Left colon (tissue), 2 donors: ENCODE measurements around the gene SATB1. TPM values are rescaled to one million over a fixed set of nuclear protein-coding genes. Genes with fewer than 3 reads are reported as not detected.

Source experiments
- ATAC-seq: fragments of 200-7000 bp; cut with Tn5 transposase; one replicate; pipeline ENCODE4 v1.9.1; 2020; ENCODE audit warnings: mild to moderate bottlenecking, moderate library complexity
- DNase-seq, 2 donors: peaks; one replicate each; pipeline ENCODE4 v3.0.0-alpha.2; 2020
- intact Hi-C, 2 donors: fragments of 100-400 bp; cut with DNase I in 1 of 2; cut with micrococcal nuclease in 1 of 2; formaldehyde crosslinking; loops; one replicate each; pipeline versions ENCODE4 v1.11.2 to v1.14.0; 2022; cut with DNase I, micrococcal nuclease
- total RNA-seq, 2 donors: library from RNA; stranded (reverse); fragmentation: NEBNext Ultra II Directional; extraction: Animal tissue kit (Norgen Biotek cat#: 25700); gene quantifications; one replicate each; pipeline ENCODE4 v1.2.1, GENCODE V29; 2021
- donor health status: DM: no; HTN: no; CAD: no.
- donor health status: DM: yes; HTN: yes; CAD: no.

SATB1 gene
- total RNA-seq, 2 donors from 2014 or later, result 27.2 to 38.3 TPM

DNA sequence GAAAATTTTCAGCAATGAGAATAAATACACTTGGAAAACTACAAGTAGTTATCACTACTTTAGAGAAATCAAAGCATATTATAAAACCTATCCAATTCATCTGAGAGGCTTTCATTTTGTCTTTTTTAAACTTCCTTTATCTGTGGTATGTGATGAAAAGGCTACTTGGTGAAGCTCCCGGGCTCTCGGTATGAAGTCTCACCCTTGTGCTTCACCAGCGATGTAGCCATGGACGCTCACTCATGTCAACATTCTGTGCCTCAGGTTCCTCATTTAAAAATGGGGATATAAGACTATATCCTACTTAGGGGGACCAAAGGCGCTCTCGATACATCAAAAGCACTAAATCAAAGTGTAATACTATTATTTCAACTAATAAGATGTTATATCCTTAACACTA, 14.9 kb downstream of the SATB1 start:
- no peak for DNase-seq
- ATAC-seq, result no peak
- intact Hi-C loops, result no loop called here

GRCh38 chr3:18409266-18409665, 15.9 kb downstream of the SATB1 start:
- intact Hi-C loops, result no loop called here
- DNase-seq, result no peak
- no peak for ATAC-seq

- DNase-seq (no peak), ATAC-seq (no peak)
- intact Hi-C loops, result no loop called here
Observed at GRCh38 chr3:18405141-18405540, 20.0 kb downstream of the SATB1 start.

DNA sequence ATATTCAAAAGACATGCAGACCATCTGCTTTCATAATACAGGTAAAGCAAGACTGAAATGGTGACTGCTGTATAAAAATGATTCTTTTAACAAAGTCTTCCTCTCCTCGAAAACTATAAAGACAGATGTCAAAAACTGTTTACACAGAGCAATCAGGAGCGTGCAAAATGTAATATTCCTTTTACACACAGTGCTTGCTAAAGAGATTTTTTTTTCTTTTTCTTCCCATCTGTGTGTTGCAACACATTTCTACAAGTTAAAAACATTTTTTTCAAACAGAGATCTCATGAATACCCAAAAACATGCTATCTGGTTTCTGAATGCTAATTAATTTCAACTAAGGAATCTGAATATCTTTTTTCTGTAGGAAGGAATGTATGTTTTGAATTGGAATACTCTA, 22.1 kb downstream of the SATB1 start:
- intact Hi-C loops, result no loop called here
- no peak for DNase-seq
- ATAC-seq, result no peak

DNA sequence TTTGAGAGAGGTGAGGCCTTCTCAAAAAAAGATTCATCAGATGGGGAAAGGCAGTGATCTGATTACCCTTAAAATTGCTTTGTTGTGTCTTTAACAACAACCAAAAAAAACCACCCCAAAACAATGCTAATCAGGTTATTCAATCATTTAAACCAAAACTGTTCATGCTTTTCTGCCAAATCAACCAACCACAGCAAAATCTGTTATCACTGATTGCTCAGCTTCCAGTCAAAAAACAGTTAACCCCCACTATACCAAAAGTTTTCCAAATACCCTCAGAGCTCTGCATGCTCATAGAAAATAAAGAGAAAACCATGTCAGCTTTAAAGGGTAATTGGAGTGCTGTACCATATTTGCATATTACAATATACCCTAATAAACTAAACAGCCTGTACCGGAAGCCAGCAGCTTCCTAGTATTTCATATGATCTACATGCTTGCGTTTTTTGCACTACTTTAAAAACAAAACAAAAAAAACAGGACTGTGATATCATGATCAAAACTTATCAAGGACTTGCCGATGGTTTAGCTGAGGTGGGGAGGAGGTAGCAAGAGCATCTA, 22.8 kb downstream of the SATB1 start:
- no peak for ATAC-seq
- intact Hi-C loops, result no loop called here
- DNase-seq, result no peak

DNA sequence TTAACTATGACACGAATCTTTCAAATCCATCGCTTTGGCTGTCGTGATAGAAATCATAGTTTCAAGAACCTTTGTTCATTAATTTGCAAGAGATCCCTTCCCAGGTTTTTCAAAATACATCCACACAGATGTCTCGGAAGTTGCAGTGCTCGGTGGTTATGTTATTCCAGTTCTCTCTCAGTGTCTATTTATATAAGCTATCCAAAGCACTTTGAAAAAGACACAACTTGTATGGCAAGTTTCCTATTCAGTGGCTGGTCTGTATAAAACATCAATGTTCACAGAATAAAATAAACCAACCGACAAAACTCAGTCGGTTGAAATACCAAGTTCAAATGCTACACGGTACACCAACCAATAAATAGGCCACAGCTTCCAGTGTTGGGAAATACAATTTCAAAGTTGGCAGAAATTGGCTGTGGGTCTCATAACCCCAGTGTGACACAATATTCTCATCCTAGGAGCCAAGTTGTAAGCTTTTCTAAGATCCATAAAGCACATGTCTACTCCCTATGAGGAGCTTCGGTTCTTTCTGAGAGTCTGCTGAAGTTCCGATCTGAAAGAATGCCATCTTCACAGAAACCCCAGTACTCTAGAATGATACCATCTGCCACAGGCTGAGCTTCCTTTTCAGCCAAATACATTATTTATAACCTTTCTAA, 23.7 kb downstream of the SATB1 start:
- no peak for ATAC-seq
- no peak for DNase-seq
- intact Hi-C loops, result no loop called here

- intact Hi-C loops, result no loop called here
- DNase-seq, result no peak
- no peak for ATAC-seq
Observed at GRCh38 chr3:18398448-18398847, 26.7 kb downstream of the SATB1 start.

DNA sequence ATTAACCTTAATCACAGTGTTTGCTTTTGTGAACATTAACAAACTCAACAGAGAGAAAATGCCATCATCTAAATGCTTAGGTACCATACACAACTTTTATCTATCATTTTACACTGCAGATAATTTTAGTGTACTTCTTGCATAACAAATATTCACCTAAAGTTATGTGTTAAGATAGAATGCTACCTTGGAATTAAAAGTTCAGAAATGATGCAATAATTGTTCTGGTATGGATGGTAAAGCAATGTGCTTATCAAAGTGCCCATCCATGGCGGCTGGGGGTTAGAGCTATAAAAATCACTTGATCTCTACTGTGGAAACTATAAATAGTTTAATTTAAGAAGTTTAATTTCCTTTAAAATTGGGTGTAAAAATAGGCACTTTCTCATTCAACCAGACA, 28.7 kb downstream of the SATB1 start:
- ATAC-seq, result no peak
- no peak for DNase-seq
- intact Hi-C loops, result no loop called here

DNA sequence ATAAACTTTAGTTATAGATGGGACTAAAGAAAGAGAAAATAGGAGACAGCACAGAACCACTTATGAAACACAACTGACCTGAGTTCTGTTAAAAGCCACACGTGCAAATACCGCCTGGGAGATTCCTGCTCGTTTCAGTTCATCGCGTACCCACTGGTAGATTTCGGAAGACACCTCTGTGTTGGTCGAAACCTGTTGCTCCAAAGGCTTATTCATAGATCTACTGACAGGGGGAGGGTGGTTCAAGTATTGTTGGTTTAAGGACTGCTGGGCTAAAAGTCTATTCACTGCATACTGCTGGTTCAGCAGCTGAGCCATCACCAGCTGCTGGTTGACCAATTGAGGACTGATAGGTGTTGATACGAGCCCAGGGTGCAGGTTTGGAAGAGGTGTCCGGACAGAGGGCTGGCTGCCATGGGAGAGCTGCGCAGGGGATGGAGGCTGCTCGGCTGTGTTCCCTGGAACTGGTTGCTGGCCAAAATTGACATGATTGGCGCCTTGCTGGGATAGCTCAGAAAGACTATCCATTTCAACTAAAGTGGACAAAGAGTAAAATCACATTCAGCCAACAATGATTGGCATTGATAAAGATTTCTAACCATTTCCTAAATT, 30.6 kb downstream of the SATB1 start:
- ATAC-seq (no peak), DNase-seq (no peak)
- intact Hi-C loops, result no loop called here

GRCh38 chr3:18393906-18394305, 31.2 kb downstream of the SATB1 start:
- ATAC-seq (no peak), DNase-seq (no peak)
- intact Hi-C loops, result no loop called here

DNA sequence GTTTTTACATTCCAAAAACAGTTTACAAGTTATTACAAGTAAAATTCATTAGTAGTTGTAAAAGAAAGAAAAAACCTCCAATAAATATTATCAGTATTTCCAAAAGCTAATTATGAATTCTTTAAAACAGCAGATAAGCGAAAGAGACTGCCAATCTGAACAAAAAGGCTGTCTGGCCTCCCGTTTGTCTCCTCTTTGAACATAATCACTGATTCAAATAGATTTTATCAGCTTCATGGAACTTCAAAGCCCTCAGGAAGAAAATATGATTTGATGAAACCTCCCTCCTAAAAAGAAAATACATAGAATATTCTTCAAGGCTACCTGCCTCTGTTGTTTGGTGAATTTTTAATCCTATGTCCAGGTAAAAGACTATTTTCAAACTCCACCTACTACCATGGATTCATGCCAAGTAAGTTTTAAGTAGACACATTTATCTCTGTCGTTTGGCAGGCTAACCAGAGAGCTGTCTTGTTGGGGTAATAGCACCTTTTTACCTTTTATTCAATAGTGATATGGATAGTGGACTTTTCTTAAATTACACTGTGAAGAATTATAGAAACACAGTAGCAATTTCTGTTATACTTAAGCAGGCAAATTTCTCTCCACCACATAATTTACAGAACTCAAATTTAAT, 35.0 kb downstream of the SATB1 start:
- intact Hi-C loops, result no loop called here
- DNase-seq (no peak), ATAC-seq (no peak)

GRCh38 chr3:18389108-18389733, 35.9 kb downstream of the SATB1 start:
- ATAC-seq, result no peak
- intact Hi-C loops, result no loop called here
- DNase-seq, result no peak

- DNase-seq, result no peak
- no peak for ATAC-seq
- intact Hi-C loops, result no loop called here
Observed at GRCh38 chr3:18386274-18386890, 38.8 kb downstream of the SATB1 start.

GRCh38 chr3:18385706-18386105, 39.4 kb downstream of the SATB1 start:
- no peak for ATAC-seq
- intact Hi-C loops, result no loop called here
- no peak for DNase-seq

- intact Hi-C loops, result no loop called here
- DNase-seq (no peak), ATAC-seq (no peak)
Observed at GRCh38 chr3:18382760-18383369, 42.3 kb downstream of the SATB1 start.

- DNase-seq, result no peak
- intact Hi-C loops, result no loop called here
- ATAC-seq, result no peak
Observed at GRCh38 chr3:18379647-18380046, 45.5 kb downstream of the SATB1 start.

DNA sequence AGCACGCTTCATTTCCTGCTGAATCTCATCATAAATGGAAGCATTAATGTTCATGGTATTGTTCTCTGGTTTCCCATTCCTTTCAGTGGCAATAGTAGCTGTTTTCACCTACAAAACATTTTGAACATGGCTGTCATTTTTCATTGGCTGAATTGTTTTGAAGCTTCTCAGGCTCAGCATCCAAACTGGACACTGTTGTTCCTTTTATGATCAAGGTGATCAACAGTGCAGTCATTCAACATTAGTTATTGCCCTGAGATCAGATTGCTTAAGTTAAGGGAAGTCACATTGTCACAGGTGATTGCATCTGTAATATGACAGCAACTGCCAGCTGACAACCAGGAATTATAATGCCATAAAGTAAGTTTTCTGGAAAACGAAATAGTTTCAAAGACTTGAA, 46.9 kb downstream of the SATB1 start:
- ATAC-seq (no peak), DNase-seq (no peak)
- intact Hi-C loops, result no loop called here

- intact Hi-C loops, result no loop called here
- DNase-seq (no peak), ATAC-seq (no peak)
Observed at GRCh38 chr3:18376682-18377081, 48.5 kb downstream of the SATB1 start.

DNA sequence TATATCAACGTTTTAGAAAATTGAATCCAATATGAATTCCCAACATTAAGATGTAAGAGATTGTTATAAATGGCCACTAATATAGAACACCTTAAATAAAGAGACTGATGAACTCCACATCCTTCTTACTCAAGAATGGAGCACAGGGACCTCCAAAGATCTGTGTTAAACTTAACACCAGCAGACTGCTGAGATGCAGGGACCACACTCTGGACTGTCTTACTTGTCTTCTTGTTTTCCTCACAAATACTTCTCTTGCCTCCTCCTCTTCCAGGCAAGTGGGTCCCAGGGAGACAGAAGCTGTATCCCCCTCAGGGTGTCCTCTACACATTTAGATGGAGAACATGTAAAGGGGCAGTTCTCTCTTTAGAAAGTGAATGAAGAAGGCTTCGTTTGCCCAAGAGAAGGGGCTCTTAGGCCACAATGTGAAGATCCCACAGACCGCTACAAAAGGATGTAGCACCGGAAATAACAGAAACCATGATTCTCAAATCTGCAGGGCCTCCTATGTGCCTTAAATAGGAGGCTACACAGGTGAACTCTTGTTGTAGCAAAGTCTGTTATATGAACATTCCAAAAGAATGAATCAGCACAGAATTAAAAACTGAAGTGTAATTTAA, 52.2 kb downstream of the SATB1 start:
- ATAC-seq (no peak), DNase-seq (no peak)
- intact Hi-C loops, result no loop called here
